Caco-2 (cell line): ENCODE measurements around the gene MSMO1. TPM values are rescaled to one million over a fixed set of nuclear protein-coding genes. Genes with fewer than 3 reads are reported as not detected.

Experiments
- BruUV-seq: library from RNA; stranded (reverse); fragments of 400-500 nt; replicated peaks from 2 replicates; lab custom pipeline; 2021; lab: Mats Ljungman, UMichigan
- CTCF ChIA-PET: fragments of 300-600 bp; sonication (Branson Sonifier 250); formaldehyde crosslinking; loops from one replicate; lab custom pipeline; 2022; ENCODE audit warnings: antibody characterized with exemption; lab: Charles Lee
- POLR2A ChIA-PET: fragments of 300-600 bp; sonication (Branson Sonifier 250); formaldehyde crosslinking; loops from one replicate; lab custom pipeline; 2022; ENCODE audit warnings: antibody characterized with exemption; lab: Charles Lee
- DNase-seq, 2 experiments: peaks; one replicate each; pipeline versions ENCODE4 v3.0.0 to v3.0.0-alpha.2; 2020 to 2022
- H3K27me3 ChIP-seq: replicated peaks from 2 replicates; pipeline ENCODE4 v1.6.0; 2011; ENCODE audit warnings: low read length; ENCODE audit not compliant: control insufficient read depth, insufficient read depth
- H3K36me3 ChIP-seq: 2 replicates; pipeline ENCODE4 v1.5.1; 2011; ENCODE audit warnings: low read length; ENCODE audit not compliant: control insufficient read depth, insufficient read depth
- H3K4me1 ChIP-seq: fragments of 250-450 bp; sonication (Bioruptor Pico); 2 replicates; pipeline ENCODE4 v1.5.1; 2020; ENCODE audit warnings: mild to moderate bottlenecking
- H3K4me3 ChIP-seq: 2 replicates; pipeline ENCODE4 v1.5.1; 2011; ENCODE audit warnings: low read depth, mild to moderate bottlenecking, control low read depth, low read length
- H3K9me3 ChIP-seq: fragments of 250-450 bp; sonication (Bioruptor Pico); 2 replicates; pipeline ENCODE4 v1.5.1; 2020; ENCODE audit warnings: mild to moderate bottlenecking, moderate library complexity
- H3K27ac Mint-ChIP-seq: one replicate; pipeline ENCODE4 v1.8.0; 2022; ENCODE audit warnings: mixed read lengths; ENCODE audit not compliant: unreplicated experiment
- H3K27me3 Mint-ChIP-seq: one replicate; pipeline ENCODE4 v1.8.0; 2022; ENCODE audit warnings: mixed read lengths; ENCODE audit not compliant: insufficient read depth, unreplicated experiment
- H3K36me3 Mint-ChIP-seq: one replicate; pipeline ENCODE4 v1.8.0; 2022; ENCODE audit warnings: mild to moderate bottlenecking, mixed read lengths; ENCODE audit not compliant: insufficient read depth, unreplicated experiment
- H3K4me1 Mint-ChIP-seq: one replicate; pipeline ENCODE4 v1.8.0; 2022; ENCODE audit warnings: low read depth, mixed read lengths; ENCODE audit not compliant: unreplicated experiment
- H3K4me3 Mint-ChIP-seq: one replicate; pipeline ENCODE4 v1.8.0; 2022; ENCODE audit warnings: mild to moderate bottlenecking, moderate library complexity, mixed read lengths; ENCODE audit not compliant: unreplicated experiment
- H3K9me3 Mint-ChIP-seq: one replicate; pipeline ENCODE4 v1.8.0; 2022; ENCODE audit warnings: mixed read lengths; ENCODE audit not compliant: unreplicated experiment
- intact Hi-C: fragments of 100-400 bp; cut with micrococcal nuclease; formaldehyde crosslinking; loops from one replicate; pipeline ENCODE4 v1.10.0; 2022; ENCODE audit not compliant: unreplicated experiment
- total RNA-seq: library from RNA; stranded (reverse); gene quantifications from 2 replicates; pipeline ENCODE4 v1.2.3, GENCODE V29; 2022
- TF ChIP-seq, protein P1 (sequence below), 2 experiments: fragments of 200-600 bp in 1 of 2; IDR thresholded peaks; 1 replicate in 1 of 2; 2 replicates in 1 of 2; pipeline versions ENCODE4 v1.5.1 to v1.8.0; 2011 to 2022; ENCODE audit warnings: antibody characterized with exemption in 1 of 2, control low read depth in 1 of 2, inconsistent platforms in 1 of 2, low read depth in 1 of 2, low read length in 1 of 2, mild to moderate bottlenecking in 1 of 2, moderate library complexity in 1 of 2; ENCODE audit not compliant: insufficient read depth in 1 of 2, severe bottlenecking in 1 of 2, unreplicated experiment in 1 of 2

Gene MSMO1
- total RNA-seq, 1 experiment from 2014 or later: 91.1 TPM

DNA sequence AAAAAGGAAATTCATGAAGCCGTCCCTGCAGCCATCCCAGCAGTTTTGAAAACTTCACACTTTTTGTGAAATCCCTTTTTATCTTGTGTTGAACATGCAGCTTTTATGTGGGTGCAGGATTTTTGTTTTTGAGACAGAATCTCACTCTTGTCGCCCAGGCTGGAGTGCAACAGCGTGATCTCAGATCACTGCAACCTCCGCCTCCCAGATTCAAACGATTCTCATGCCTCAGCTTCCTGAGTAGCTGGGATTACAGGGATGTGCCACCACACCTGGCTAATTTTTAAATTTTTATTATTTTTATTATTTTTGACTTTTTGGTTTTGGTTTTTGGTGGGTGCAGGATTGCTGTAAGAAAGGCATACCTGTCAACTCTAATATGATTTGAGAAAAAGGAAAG, 8.0 kb upstream of the MSMO1 start:
- no peaks in the 10 kb centered on the region for H3K36me3 ChIP-seq
- DNase-seq: no peak
- no peaks in the 10 kb centered on the region for H3K27me3 Mint-ChIP-seq
- H3K27me3 ChIP-seq: no peaks in the 10 kb centered on the region
- no peaks in the 10 kb centered on the region for H3K9me3 Mint-ChIP-seq
- no TSS peak for BruUV-seq
- H3K4me1 ChIP-seq: no peaks in the 10 kb centered on the region
- intact Hi-C loops: no loop called here
- H3K9me3 ChIP-seq: no peaks in the 10 kb centered on the region
- H3K4me3 Mint-ChIP-seq: no peak overlapping the region
- no peak overlapping the region for H3K4me3 ChIP-seq
- H3K4me1 Mint-ChIP-seq: no peaks in the 10 kb centered on the region
- POLR2A ChIA-PET: no interaction called here
- CTCF ChIA-PET: no interaction called here
- no peaks in the 10 kb centered on the region for H3K36me3 Mint-ChIP-seq
- no peak overlapping the region for H3K27ac Mint-ChIP-seq
- TF ChIP-seq, protein P1, sequence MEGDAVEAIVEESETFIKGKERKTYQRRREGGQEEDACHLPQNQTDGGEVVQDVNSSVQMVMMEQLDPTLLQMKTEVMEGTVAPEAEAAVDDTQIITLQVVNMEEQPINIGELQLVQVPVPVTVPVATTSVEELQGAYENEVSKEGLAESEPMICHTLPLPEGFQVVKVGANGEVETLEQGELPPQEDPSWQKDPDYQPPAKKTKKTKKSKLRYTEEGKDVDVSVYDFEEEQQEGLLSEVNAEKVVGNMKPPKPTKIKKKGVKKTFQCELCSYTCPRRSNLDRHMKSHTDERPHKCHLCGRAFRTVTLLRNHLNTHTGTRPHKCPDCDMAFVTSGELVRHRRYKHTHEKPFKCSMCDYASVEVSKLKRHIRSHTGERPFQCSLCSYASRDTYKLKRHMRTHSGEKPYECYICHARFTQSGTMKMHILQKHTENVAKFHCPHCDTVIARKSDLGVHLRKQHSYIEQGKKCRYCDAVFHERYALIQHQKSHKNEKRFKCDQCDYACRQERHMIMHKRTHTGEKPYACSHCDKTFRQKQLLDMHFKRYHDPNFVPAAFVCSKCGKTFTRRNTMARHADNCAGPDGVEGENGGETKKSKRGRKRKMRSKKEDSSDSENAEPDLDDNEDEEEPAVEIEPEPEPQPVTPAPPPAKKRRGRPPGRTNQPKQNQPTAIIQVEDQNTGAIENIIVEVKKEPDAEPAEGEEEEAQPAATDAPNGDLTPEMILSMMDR (IDR thresholded peaks at IDR 0.05; ENCODE audit: insufficient read depth in 1 of 2, low read depth in 1 of 2, low read length in 1 of 2, severe bottlenecking in 1 of 2, unreplicated experiment in 1 of 2): no peak

DNA sequence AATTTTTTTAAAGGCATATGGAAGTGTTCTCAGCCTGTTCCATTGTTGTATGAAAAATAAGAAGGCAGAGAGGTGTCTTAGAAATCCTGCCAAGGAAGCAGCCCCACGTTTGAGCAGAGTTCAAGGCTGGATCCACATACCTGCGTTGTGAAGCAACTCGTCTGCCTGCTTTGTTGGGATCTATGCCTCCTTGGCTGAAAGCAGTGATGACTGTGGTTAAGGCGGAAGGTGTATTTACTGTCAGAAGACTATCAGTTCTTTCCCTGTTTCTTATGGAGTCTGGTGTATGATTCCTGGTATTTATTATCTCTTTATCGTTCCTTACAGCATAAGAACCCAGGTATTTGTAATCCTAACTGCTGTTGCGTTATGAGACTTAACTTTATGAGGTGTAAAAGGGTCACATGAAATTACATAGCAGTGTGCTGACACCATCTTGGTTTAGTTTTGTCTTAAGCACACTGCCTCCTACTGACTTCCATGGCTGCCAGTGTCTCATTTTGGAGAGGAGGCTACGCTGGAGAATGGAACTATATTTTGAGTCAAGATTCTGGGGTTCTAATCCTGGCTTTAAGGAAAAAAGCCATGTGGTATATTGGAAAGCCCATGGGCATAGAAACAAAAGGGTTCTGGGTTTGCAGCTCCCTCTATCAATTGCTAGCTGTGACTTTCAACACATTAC, 3.1 kb upstream of the MSMO1 start:
- no peaks in the 10 kb centered on the region for H3K27me3 ChIP-seq
- H3K4me3 Mint-ChIP-seq: no peak overlapping the region
- POLR2A ChIA-PET: no interaction called here
- no peak overlapping the region for H3K4me3 ChIP-seq
- peaks cover 17% of the 10 kb centered on the region for H3K4me1 ChIP-seq
- H3K4me1 Mint-ChIP-seq: peaks cover 9% of the 10 kb centered on the region
- no peak for DNase-seq
- peaks cover 10% of the 10 kb centered on the region for H3K9me3 ChIP-seq
- no peaks in the 10 kb centered on the region; the same call in 1 of the 2 replicates for H3K36me3 ChIP-seq
- BruUV-seq: no TSS peak
- CTCF ChIA-PET: no interaction called here
- H3K27ac Mint-ChIP-seq: no peak overlapping the region
- no peaks in the 10 kb centered on the region for H3K27me3 Mint-ChIP-seq
- intact Hi-C loops: loop anchor here (5.0 kb wide), 1 partner anchor 447 kb away; the partner anchor contains the start of gene APELA
- no peaks in the 10 kb centered on the region for H3K9me3 Mint-ChIP-seq
- H3K36me3 Mint-ChIP-seq: peaks cover 8% of the 10 kb centered on the region
- TF ChIP-seq, protein P1 (IDR thresholded peaks at IDR 0.05; ENCODE audit: insufficient read depth in 1 of 2, low read depth in 1 of 2, low read length in 1 of 2, severe bottlenecking in 1 of 2, unreplicated experiment in 1 of 2): no peak

DNA sequence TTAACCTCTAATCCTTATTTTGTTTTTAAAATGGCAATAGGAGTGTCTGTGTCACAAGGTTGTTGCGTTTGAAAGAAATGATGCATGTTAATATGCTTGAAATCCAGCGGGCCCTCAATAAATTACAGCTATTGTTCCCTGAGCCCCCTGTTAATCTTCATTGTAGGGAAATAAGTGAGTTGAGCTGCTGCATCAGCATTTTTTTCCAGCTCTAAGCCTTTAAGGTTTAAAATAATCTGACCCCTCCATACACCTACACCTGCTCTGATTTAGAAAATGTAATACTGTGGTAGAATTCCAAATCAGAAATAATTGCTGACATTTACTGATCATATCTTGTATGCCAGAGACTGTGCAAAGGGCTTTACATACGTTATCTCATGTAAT, 2.6 kb upstream of the MSMO1 start:
- POLR2A ChIA-PET: no interaction called here
- intact Hi-C loops: loop anchor here (5.0 kb wide), 1 partner anchor 448 kb away; the partner anchor contains the start of gene APELA
- Histone ChIP-seq H3K9me3 (peaks cover 10% of the 10 kb centered on the region), H3K27me3 (no peaks in the 10 kb centered on the region), H3K36me3 (no peaks in the 10 kb centered on the region; the same call in 1 of the 2 replicates), H3K4me3 (no peak overlapping the region), H3K4me1 (peaks cover 20% of the 10 kb centered on the region)
- TF ChIP-seq, protein P1 (IDR thresholded peaks at IDR 0.05; ENCODE audit: insufficient read depth in 1 of 2, low read depth in 1 of 2, low read length in 1 of 2, severe bottlenecking in 1 of 2, unreplicated experiment in 1 of 2): no peak
- CTCF ChIA-PET: no interaction called here
- Mint-ChIP-seq H3K4me1 (peaks cover 9% of the 10 kb centered on the region), H3K27ac (no peak overlapping the region), H3K36me3 (peaks cover 8% of the 10 kb centered on the region), H3K4me3 (no peak overlapping the region), H3K9me3 (no peaks in the 10 kb centered on the region), H3K27me3 (no peaks in the 10 kb centered on the region)
- DNase-seq: no peak
- BruUV-seq: no TSS peak
